ENCODE data around the gene FKBP10. TPM values are rescaled to one million over a fixed set of nuclear protein-coding genes. Genes with fewer than 3 reads are reported as not detected.

The FKBP10 gene
- total RNA-seq, 1 experiment from 2014 or later = 143 TPM

DNA sequence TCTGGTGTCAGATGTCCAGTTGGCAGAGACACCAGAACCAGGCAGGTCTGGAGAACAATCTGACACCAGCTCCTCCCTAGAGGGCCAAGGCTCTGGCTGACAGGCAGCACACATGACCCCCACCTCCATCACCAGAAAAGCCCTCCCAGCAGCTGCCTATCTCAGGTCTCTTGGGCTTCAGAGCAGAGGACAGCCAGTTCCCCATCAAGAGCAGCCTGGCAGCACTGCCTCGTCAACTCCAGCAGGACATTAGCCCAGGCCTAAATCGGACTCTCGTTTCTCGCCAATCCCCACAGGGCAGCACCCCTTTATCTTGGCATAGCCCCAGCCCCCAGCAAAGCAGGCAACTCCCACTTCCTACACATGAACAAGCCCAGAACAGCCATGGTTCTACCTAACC, 30.7 kb upstream of the FKBP10 start:
- Histone ChIP-seq H3F3A (ENCODE audit: insufficient read depth, low read depth) (peaks cover 40% of the 10 kb centered on the region), H4K20me1 (ENCODE audit: insufficient read depth) (peaks cover 36% of the 10 kb centered on the region), H3K9me3 (ENCODE audit: insufficient read depth, low read depth) (no peaks in the 10 kb centered on the region), H3K27me3 (ENCODE audit: insufficient read depth, low read depth) (no peaks in the 10 kb centered on the region), H3K79me2 (ENCODE audit: low read depth) (peaks cover 76% of the 10 kb centered on the region), H3K4me2 (no peak overlapping the region), H3K9me2 (ENCODE audit: insufficient read depth) (no peaks in the 10 kb centered on the region), H2AFZ (no peak overlapping the region), H3K36me3 (ENCODE audit: low read depth) (no peaks in the 10 kb centered on the region), H3K4me1 (replicated peaks; ENCODE audit: insufficient read depth) (peaks cover 40% of the 10 kb centered on the region), H3K4me3 (no peak overlapping the region), H3K27ac (no peak overlapping the region)
- intact Hi-C loops (cut with micrococcal nuclease; ENCODE audit: unreplicated experiment) = no loop called here
- POLR2A ChIA-PET (ENCODE audit: unreplicated experiment) = no interaction called here
- no peak for DNase-seq
- TF ChIP-seq, protein P1, sequence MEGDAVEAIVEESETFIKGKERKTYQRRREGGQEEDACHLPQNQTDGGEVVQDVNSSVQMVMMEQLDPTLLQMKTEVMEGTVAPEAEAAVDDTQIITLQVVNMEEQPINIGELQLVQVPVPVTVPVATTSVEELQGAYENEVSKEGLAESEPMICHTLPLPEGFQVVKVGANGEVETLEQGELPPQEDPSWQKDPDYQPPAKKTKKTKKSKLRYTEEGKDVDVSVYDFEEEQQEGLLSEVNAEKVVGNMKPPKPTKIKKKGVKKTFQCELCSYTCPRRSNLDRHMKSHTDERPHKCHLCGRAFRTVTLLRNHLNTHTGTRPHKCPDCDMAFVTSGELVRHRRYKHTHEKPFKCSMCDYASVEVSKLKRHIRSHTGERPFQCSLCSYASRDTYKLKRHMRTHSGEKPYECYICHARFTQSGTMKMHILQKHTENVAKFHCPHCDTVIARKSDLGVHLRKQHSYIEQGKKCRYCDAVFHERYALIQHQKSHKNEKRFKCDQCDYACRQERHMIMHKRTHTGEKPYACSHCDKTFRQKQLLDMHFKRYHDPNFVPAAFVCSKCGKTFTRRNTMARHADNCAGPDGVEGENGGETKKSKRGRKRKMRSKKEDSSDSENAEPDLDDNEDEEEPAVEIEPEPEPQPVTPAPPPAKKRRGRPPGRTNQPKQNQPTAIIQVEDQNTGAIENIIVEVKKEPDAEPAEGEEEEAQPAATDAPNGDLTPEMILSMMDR (conservative IDR thresholded peaks at IDR 0.05) = no peak
- no peak for TF ChIP-seq EZH2 (IDR thresholded peaks at IDR 0.05; ENCODE audit: low read depth)
- no TSS peak for BruUV-seq (replicated peaks)
- CTCF ChIA-PET = no interaction called here

DNA sequence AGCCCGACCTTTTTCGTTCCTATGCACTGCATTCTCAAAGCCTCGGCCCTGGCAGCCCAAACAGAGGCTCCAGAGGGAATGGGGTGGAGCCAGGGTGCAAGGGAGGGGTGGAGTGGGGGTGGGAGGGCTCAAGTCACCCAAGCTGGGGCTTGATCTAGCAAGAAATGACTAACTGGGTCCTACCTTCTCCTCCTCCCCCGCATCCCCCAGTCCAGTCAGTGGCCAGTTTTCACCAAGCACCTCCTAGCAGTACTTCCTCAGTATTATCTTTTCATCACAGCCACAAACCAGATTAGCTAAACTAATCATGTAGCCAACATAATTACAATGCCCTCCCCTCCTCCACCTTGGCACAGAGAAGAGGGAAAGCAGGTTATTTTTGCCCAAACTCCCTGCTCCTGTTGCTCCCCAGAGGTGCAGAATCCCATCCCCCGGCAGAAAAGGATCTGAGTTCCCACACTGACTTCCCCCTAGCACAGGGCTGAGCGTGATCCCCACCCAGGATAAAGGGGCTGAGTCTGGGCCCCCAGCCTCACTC, 28.5 kb upstream of the FKBP10 start:
- POLR2A ChIA-PET (ENCODE audit: unreplicated experiment) = interaction anchor here (1.1 to 3.7 kb wide), 4 partner anchors 9 to 16 kb away, joined by 3 to 81 read pairs (median 11); no protein-coding TSS in a partner anchor
- Histone ChIP-seq H3K4me1 (replicated peaks; ENCODE audit: insufficient read depth) (peaks cover 38% of the 10 kb centered on the region), H3K36me3 (ENCODE audit: low read depth) (no peaks in the 10 kb centered on the region), H3K4me2 (peak overlapping the region; percentile 100), H2AFZ (no peak overlapping the region), H3K27me3 (ENCODE audit: insufficient read depth, low read depth) (no peaks in the 10 kb centered on the region), H3K79me2 (ENCODE audit: low read depth) (peaks cover 62% of the 10 kb centered on the region), H4K20me1 (ENCODE audit: insufficient read depth) (peaks cover 23% of the 10 kb centered on the region), H3F3A (ENCODE audit: insufficient read depth, low read depth) (peaks cover 30% of the 10 kb centered on the region), H3K27ac (peak overlapping the region; percentile 98), H3K9me2 (ENCODE audit: insufficient read depth) (no peaks in the 10 kb centered on the region), H3K9me3 (ENCODE audit: insufficient read depth, low read depth) (no peaks in the 10 kb centered on the region), H3K4me3 (peak overlapping the region; percentile 63)
- BruUV-seq (replicated peaks) = no TSS peak
- intact Hi-C loops (cut with micrococcal nuclease; ENCODE audit: unreplicated experiment) = no loop called here
- no peak for TF ChIP-seq EZH2 (IDR thresholded peaks at IDR 0.05; ENCODE audit: low read depth)
- TF ChIP-seq, protein P1 (conservative IDR thresholded peaks at IDR 0.05) = no peak
- CTCF ChIA-PET = interaction anchor here (0.6 to 2.7 kb wide), 5 partner anchors 11 to 1366 kb away, joined by 3 to 29 read pairs (median 6); no protein-coding TSS in a partner anchor
- DNase-seq = peak; percentile 69 to 74

DNA sequence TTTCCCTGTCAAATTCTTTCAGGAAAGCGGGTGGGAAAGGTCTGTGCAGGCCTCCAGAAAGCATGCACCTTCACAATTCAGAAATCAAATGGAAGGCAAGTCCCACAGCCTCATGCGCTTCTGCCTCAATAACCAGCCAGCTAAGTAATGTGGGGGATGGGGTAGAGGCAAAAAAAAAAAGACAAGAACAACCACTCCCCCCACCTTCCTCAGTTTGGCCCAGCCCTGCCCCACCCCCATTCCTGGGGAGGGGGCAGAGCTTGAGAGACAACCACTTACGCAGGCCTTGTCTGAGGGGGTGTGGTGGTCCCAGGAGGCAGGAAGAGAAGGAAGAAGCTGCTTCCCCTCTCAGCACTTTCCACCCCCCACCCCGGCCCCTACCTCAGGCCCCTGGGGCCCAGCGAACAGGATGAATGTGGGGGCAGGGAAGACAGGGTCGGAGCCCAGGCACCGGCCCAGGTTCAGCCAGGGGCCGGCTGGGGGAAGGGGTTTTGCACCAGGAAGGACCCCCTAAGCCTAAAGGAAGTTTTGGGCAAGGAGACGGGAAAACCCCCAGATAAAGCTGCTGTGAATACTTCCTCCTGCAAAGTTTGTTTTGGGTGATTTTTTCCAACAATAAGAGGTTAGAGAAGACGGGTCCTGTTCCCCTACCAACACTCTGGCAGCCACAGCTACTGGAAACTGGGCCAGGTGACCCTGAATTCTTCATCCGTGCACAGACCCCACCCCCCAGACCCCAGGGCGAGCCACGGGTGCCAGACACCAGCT, 27.5 kb upstream of the FKBP10 start:
- peak; percentile 59 to 68 for DNase-seq
- peak overlapping the region; percentile 98 for H3K27ac ChIP-seq
- BruUV-seq (replicated peaks) = TSS peak; percentile 48
- POLR2A ChIA-PET (ENCODE audit: unreplicated experiment) = interaction anchor here (0.6 to 3.7 kb wide), 12 partner anchors 8 to 212 kb away, joined by 3 to 81 read pairs (median 10); partner anchors contain the start of genes EIF1 and FKBP10
- peaks cover 18% of the 10 kb centered on the region for H4K20me1 ChIP-seq (ENCODE audit: insufficient read depth)
- no peaks in the 10 kb centered on the region for H3K9me2 ChIP-seq (ENCODE audit: insufficient read depth)
- H3K79me2 ChIP-seq (ENCODE audit: low read depth) = peaks cover 52% of the 10 kb centered on the region
- TF ChIP-seq EZH2 (IDR thresholded peaks at IDR 0.05; ENCODE audit: low read depth) = no peak
- TF ChIP-seq, protein P1 (conservative IDR thresholded peaks at IDR 0.05) = no peak
- no peaks in the 10 kb centered on the region for H3K9me3 ChIP-seq (ENCODE audit: insufficient read depth, low read depth)
- peaks cover 27% of the 10 kb centered on the region for H3F3A ChIP-seq (ENCODE audit: insufficient read depth, low read depth)
- H3K4me2 ChIP-seq = peak overlapping the region; percentile 100
- no peak overlapping the region for H2AFZ ChIP-seq
- no peaks in the 10 kb centered on the region for H3K36me3 ChIP-seq (ENCODE audit: low read depth)
- H3K27me3 ChIP-seq (ENCODE audit: insufficient read depth, low read depth) = no peaks in the 10 kb centered on the region
- CTCF ChIA-PET = interaction anchor here (0.6 to 2.7 kb wide), 6 partner anchors 12 to 1367 kb away, joined by 3 to 29 read pairs (median 6); no protein-coding TSS in a partner anchor
- H3K4me3 ChIP-seq = peak overlapping the region; percentile 63
- intact Hi-C loops (cut with micrococcal nuclease; ENCODE audit: unreplicated experiment) = loop anchor here (1.0 to 5.0 kb wide), 3 partner anchors 16 to 98 kb away; partner anchors contain the start of gene EIF1
- peaks cover 38% of the 10 kb centered on the region for H3K4me1 ChIP-seq (replicated peaks; ENCODE audit: insufficient read depth)
